ENCODE results near the gene MRPL43.

DNA sequence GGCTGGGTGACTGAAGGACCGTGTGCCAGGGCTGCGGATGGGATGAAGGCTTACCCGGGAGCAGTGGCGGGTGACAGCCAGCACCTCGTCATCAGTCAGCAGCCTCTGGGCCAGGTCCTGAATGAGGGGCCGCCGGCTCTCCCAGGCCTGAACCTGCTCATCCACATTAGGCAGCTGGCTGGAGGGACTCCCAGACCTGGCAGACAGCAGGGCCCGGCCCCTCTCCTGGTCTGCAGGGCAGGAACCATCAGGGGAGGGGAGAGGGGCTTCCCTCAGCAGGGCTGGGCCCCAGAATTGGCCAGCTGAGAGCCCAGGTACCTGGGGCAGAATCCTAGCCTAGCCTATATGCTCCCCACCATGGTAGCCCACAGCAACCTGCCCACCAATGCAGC lies 28.3 kb upstream of the MRPL43 start:
- TF ChIP-seq, protein P1, sequence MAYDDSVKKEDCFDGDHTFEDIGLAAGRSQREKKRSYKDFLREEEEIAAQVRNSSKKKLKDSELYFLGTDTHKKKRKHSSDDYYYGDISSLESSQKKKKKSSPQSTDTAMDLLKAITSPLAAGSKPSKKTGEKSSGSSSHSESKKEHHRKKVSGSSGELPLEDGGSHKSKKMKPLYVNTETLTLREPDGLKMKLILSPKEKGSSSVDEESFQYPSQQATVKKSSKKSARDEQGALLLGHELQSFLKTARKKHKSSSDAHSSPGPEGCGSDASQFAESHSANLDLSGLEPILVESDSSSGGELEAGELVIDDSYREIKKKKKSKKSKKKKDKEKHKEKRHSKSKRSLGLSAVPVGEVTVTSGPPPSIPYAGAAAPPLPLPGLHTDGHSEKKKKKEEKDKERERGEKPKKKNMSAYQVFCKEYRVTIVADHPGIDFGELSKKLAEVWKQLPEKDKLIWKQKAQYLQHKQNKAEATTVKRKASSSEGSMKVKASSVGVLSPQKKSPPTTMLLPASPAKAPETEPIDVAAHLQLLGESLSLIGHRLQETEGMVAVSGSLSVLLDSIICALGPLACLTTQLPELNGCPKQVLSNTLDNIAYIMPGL (CRISPR knock-in tag; IDR thresholded peaks at IDR 0.05): no peak
- TF ChIP-seq, protein P2, sequence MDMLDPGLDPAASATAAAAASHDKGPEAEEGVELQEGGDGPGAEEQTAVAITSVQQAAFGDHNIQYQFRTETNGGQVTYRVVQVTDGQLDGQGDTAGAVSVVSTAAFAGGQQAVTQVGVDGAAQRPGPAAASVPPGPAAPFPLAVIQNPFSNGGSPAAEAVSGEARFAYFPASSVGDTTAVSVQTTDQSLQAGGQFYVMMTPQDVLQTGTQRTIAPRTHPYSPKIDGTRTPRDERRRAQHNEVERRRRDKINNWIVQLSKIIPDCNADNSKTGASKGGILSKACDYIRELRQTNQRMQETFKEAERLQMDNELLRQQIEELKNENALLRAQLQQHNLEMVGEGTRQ (CRISPR knock-in tag; IDR thresholded peaks at IDR 0.05): no peak
- TF ChIP-seq JUN (CRISPR knock-in tag; IDR thresholded peaks at IDR 0.05) (no peak), CREM (CRISPR knock-in tag; IDR thresholded peaks at IDR 0.05) (no peak), GTF2I (CRISPR knock-in tag; conservative IDR thresholded peaks at IDR 0.05) (no peak), GRHL2 (CRISPR knock-in tag; IDR thresholded peaks at IDR 0.05; ENCODE audit: insufficient replicate concordance, severe bottlenecking) (no peak), SMAD3 (CRISPR knock-in tag; IDR thresholded peaks at IDR 0.05; ENCODE audit: borderline replicate concordance) (no peak), FOXK1 (CRISPR knock-in tag; IDR thresholded peaks at IDR 0.05) (no peak), FOXJ3 (CRISPR knock-in tag; IDR thresholded peaks at IDR 0.05; ENCODE audit: borderline replicate concordance) (no peak)
- TF ChIP-seq, protein P3, sequence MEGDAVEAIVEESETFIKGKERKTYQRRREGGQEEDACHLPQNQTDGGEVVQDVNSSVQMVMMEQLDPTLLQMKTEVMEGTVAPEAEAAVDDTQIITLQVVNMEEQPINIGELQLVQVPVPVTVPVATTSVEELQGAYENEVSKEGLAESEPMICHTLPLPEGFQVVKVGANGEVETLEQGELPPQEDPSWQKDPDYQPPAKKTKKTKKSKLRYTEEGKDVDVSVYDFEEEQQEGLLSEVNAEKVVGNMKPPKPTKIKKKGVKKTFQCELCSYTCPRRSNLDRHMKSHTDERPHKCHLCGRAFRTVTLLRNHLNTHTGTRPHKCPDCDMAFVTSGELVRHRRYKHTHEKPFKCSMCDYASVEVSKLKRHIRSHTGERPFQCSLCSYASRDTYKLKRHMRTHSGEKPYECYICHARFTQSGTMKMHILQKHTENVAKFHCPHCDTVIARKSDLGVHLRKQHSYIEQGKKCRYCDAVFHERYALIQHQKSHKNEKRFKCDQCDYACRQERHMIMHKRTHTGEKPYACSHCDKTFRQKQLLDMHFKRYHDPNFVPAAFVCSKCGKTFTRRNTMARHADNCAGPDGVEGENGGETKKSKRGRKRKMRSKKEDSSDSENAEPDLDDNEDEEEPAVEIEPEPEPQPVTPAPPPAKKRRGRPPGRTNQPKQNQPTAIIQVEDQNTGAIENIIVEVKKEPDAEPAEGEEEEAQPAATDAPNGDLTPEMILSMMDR (IDR thresholded peaks at IDR 0.05): no peak
- TF ChIP-seq, protein P4, sequence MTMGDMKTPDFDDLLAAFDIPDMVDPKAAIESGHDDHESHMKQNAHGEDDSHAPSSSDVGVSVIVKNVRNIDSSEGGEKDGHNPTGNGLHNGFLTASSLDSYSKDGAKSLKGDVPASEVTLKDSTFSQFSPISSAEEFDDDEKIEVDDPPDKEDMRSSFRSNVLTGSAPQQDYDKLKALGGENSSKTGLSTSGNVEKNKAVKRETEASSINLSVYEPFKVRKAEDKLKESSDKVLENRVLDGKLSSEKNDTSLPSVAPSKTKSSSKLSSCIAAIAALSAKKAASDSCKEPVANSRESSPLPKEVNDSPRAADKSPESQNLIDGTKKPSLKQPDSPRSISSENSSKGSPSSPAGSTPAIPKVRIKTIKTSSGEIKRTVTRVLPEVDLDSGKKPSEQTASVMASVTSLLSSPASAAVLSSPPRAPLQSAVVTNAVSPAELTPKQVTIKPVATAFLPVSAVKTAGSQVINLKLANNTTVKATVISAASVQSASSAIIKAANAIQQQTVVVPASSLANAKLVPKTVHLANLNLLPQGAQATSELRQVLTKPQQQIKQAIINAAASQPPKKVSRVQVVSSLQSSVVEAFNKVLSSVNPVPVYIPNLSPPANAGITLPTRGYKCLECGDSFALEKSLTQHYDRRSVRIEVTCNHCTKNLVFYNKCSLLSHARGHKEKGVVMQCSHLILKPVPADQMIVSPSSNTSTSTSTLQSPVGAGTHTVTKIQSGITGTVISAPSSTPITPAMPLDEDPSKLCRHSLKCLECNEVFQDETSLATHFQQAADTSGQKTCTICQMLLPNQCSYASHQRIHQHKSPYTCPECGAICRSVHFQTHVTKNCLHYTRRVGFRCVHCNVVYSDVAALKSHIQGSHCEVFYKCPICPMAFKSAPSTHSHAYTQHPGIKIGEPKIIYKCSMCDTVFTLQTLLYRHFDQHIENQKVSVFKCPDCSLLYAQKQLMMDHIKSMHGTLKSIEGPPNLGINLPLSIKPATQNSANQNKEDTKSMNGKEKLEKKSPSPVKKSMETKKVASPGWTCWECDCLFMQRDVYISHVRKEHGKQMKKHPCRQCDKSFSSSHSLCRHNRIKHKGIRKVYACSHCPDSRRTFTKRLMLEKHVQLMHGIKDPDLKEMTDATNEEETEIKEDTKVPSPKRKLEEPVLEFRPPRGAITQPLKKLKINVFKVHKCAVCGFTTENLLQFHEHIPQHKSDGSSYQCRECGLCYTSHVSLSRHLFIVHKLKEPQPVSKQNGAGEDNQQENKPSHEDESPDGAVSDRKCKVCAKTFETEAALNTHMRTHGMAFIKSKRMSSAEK (CRISPR knock-in tag; IDR thresholded peaks at IDR 0.05; ENCODE audit: borderline replicate concordance): no peak
- TF ChIP-seq, protein P5, sequence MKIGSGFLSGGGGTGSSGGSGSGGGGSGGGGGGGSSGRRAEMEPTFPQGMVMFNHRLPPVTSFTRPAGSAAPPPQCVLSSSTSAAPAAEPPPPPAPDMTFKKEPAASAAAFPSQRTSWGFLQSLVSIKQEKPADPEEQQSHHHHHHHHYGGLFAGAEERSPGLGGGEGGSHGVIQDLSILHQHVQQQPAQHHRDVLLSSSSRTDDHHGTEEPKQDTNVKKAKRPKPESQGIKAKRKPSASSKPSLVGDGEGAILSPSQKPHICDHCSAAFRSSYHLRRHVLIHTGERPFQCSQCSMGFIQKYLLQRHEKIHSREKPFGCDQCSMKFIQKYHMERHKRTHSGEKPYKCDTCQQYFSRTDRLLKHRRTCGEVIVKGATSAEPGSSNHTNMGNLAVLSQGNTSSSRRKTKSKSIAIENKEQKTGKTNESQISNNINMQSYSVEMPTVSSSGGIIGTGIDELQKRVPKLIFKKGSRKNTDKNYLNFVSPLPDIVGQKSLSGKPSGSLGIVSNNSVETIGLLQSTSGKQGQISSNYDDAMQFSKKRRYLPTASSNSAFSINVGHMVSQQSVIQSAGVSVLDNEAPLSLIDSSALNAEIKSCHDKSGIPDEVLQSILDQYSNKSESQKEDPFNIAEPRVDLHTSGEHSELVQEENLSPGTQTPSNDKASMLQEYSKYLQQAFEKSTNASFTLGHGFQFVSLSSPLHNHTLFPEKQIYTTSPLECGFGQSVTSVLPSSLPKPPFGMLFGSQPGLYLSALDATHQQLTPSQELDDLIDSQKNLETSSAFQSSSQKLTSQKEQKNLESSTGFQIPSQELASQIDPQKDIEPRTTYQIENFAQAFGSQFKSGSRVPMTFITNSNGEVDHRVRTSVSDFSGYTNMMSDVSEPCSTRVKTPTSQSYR (CRISPR knock-in tag; IDR thresholded peaks at IDR 0.05): no peak
- TF ChIP-seq, protein P6, sequence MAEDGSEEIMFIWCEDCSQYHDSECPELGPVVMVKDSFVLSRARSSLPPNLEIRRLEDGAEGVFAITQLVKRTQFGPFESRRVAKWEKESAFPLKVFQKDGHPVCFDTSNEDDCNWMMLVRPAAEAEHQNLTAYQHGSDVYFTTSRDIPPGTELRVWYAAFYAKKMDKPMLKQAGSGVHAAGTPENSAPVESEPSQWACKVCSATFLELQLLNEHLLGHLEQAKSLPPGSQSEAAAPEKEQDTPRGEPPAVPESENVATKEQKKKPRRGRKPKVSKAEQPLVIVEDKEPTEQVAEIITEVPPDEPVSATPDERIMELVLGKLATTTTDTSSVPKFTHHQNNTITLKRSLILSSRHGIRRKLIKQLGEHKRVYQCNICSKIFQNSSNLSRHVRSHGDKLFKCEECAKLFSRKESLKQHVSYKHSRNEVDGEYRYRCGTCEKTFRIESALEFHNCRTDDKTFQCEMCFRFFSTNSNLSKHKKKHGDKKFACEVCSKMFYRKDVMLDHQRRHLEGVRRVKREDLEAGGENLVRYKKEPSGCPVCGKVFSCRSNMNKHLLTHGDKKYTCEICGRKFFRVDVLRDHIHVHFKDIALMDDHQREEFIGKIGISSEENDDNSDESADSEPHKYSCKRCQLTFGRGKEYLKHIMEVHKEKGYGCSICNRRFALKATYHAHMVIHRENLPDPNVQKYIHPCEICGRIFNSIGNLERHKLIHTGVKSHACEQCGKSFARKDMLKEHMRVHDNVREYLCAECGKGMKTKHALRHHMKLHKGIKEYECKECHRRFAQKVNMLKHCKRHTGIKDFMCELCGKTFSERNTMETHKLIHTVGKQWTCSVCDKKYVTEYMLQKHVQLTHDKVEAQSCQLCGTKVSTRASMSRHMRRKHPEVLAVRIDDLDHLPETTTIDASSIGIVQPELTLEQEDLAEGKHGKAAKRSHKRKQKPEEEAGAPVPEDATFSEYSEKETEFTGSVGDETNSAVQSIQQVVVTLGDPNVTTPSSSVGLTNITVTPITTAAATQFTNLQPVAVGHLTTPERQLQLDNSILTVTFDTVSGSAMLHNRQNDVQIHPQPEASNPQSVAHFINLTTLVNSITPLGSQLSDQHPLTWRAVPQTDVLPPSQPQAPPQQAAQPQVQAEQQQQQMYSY (CRISPR knock-in tag; IDR thresholded peaks at IDR 0.05): no peak
- TF ChIP-seq, protein P7, sequence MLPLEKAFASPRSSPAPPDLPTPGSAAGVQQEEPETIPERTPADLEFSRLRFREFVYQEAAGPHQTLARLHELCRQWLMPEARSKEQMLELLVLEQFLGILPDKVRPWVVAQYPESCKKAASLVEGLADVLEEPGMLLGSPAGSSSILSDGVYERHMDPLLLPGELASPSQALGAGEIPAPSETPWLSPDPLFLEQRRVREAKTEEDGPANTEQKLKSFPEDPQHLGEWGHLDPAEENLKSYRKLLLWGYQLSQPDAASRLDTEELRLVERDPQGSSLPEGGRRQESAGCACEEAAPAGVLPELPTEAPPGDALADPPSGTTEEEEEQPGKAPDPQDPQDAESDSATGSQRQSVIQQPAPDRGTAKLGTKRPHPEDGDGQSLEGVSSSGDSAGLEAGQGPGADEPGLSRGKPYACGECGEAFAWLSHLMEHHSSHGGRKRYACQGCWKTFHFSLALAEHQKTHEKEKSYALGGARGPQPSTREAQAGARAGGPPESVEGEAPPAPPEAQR (CRISPR knock-in tag; IDR thresholded peaks at IDR 0.05): no peak
